Measurements from ENCODE around the gene NAALADL2.

The NAALADL2 gene

GRCh38 chr3:175009295-175009694 lies 150.2 kb downstream of the NAALADL2 start:
- 100% methylated on average over 2 of the region's 2 CpGs; no CpG with 5 or more reads in 1 of the 2 experiments for WGBS, 2 experiments

GRCh38 chr3:175015056-175015635 lies 156.0 kb downstream of the NAALADL2 start:
- no peaks in the 10 kb centered on the region for H3K9me3 ChIP-seq (ENCODE audit: control insufficient read depth, low read length)
- no peak overlapping the region for H3K27ac ChIP-seq (ENCODE audit: insufficient read depth, low read depth, low read length, poor library complexity, severe bottlenecking)
- no peaks in the 10 kb centered on the region for H3K36me3 ChIP-seq (ENCODE audit: control insufficient read depth, insufficient read depth, low read length)
- WGBS, 2 experiments = 85 to 90% methylated on average over 3 to 5 of the region's 6 CpGs
- no peaks in the 10 kb centered on the region for H3K4me1 ChIP-seq (ENCODE audit: control insufficient read depth, insufficient read depth, low read length)
- no peak overlapping the region for H3K4me3 ChIP-seq (ENCODE audit: insufficient read depth, low read depth, low read length)
- no peaks in the 10 kb centered on the region for H3K27me3 ChIP-seq (ENCODE audit: control insufficient read depth, insufficient read depth, low read length, poor library complexity, severe bottlenecking)

More at GRCh38 chr3:175009295-175009694, 150.2 kb downstream of the NAALADL2 start:
- Histone ChIP-seq H3K36me3 (ENCODE audit: control insufficient read depth, insufficient read depth, low read length) (no peaks in the 10 kb centered on the region), H3K4me1 (ENCODE audit: control insufficient read depth, insufficient read depth, low read length) (no peaks in the 10 kb centered on the region), H3K27ac (ENCODE audit: insufficient read depth, low read depth, low read length, poor library complexity, severe bottlenecking) (no peak overlapping the region), H3K4me3 (ENCODE audit: insufficient read depth, low read depth, low read length) (no peak overlapping the region), H3K27me3 (ENCODE audit: control insufficient read depth, insufficient read depth, low read length, poor library complexity, severe bottlenecking) (no peaks in the 10 kb centered on the region), H3K9me3 (ENCODE audit: control insufficient read depth, low read length) (no peaks in the 10 kb centered on the region)

DNA sequence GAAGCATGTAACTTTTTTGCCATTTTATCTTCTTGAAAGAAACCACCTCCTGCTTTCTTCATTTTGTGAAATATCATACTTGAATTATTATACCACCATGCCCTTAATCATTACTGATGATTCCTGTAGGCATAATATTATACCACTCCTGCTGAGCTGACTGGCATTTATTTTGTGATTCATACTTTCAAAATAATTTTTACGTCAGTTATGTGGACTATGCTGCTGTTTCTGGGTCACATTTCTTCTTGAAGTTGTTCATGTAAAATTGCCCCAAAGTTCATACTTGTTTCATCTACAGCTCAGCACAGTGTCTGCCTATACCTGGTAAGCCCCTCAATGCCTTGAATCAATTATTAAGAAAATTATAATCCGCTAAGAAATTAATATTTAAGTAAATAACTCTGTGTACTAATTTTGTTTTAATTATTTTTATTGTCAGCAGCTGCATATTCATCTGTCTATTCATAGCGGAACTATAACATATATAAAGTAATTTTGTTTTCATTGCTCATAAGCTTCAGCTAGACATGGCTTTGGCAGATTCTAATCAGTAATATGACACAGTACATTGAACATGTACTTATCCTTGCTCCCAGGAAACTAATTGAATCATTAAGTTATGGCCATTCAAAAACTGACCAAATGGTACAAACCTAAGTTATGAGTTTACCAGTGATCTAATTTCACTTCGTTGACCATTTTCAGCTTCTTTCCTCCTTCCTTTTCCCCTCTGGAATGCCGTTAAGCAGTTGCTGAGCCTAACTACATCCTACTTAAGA lies 160.0 kb downstream of the NAALADL2 start:
- WGBS, 2 experiments = 94 to 97% methylated on average over 3 of the region's 5 CpGs
- Histone ChIP-seq H3K4me1 (ENCODE audit: control insufficient read depth, insufficient read depth, low read length) (no peaks in the 10 kb centered on the region), H3K36me3 (ENCODE audit: control insufficient read depth, insufficient read depth, low read length) (no peaks in the 10 kb centered on the region), H3K27me3 (ENCODE audit: control insufficient read depth, insufficient read depth, low read length, poor library complexity, severe bottlenecking) (no peaks in the 10 kb centered on the region), H3K9me3 (ENCODE audit: control insufficient read depth, low read length) (no peaks in the 10 kb centered on the region), H3K27ac (ENCODE audit: insufficient read depth, low read depth, low read length, poor library complexity, severe bottlenecking) (no peak overlapping the region), H3K4me3 (ENCODE audit: insufficient read depth, low read depth, low read length) (no peak overlapping the region)

GRCh38 chr3:175020101-175020500 lies 161.0 kb downstream of the NAALADL2 start:
- H3K27me3 ChIP-seq (ENCODE audit: control insufficient read depth, insufficient read depth, low read length, poor library complexity, severe bottlenecking) = no peaks in the 10 kb centered on the region
- H3K27ac ChIP-seq (ENCODE audit: insufficient read depth, low read depth, low read length, poor library complexity, severe bottlenecking) = no peak overlapping the region
- H3K4me3 ChIP-seq (ENCODE audit: insufficient read depth, low read depth, low read length) = no peak overlapping the region
- no peaks in the 10 kb centered on the region for H3K9me3 ChIP-seq (ENCODE audit: control insufficient read depth, low read length)
- H3K4me1 ChIP-seq (ENCODE audit: control insufficient read depth, insufficient read depth, low read length) = no peaks in the 10 kb centered on the region
- 90 to 100% methylated on average over 1 of the region's 1 CpG for WGBS, 2 experiments
- no peaks in the 10 kb centered on the region for H3K36me3 ChIP-seq (ENCODE audit: control insufficient read depth, insufficient read depth, low read length)

DNA sequence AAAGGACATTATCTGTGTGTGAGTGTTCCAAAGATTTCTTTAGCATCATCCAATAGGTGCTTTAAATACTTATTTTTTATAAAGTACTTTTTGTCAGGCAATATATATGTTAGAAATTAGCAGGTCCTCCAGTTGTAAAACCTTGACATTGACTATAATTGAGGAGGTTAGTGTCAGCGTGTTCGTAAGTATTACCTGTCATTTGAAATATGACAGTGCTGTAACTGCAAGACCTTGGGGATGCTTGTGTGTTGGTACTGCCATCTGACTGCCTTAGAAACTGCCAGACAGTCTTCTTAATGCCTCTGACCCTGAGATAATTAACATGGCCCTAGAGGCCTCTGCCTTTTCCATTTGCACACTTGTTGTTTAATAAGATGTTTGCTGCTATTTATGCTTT lies 170.7 kb downstream of the NAALADL2 start:
- H3K36me3 ChIP-seq (ENCODE audit: control insufficient read depth, insufficient read depth, low read length) = no peaks in the 10 kb centered on the region
- H3K27ac ChIP-seq (ENCODE audit: insufficient read depth, low read depth, low read length, poor library complexity, severe bottlenecking) = no peak overlapping the region
- H3K9me3 ChIP-seq (ENCODE audit: control insufficient read depth, low read length) = no peaks in the 10 kb centered on the region
- no peak overlapping the region for H3K4me3 ChIP-seq (ENCODE audit: insufficient read depth, low read depth, low read length)
- no peaks in the 10 kb centered on the region for H3K27me3 ChIP-seq (ENCODE audit: control insufficient read depth, insufficient read depth, low read length, poor library complexity, severe bottlenecking)
- 97 to 99% methylated on average over 2 of the region's 2 CpGs for WGBS, 2 experiments
- H3K4me1 ChIP-seq (ENCODE audit: control insufficient read depth, insufficient read depth, low read length) = no peaks in the 10 kb centered on the region

GRCh38 chr3:175039875-175040274 lies 180.7 kb downstream of the NAALADL2 start:
- 91 to 92% methylated on average over 4 of the region's 4 CpGs for WGBS, 2 experiments

DNA sequence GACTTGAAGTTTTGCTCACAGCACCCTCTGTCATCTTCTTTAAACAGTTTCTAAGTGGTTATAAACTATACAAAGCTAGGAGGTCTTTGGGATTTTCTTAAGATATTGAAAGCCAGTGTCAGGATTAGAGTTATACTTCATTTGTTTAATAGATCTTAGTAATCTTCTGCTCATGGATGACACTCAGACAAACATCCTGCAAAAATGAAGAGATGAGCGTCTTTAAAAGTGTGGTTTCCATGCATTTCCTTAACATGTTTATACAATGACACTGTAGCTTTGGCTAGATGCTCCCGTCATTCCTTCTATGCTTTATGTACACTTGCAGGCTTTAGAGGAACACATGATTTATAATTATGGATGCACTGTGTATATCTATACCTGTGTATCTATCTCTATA lies 182.2 kb downstream of the NAALADL2 start:
- WGBS, 2 experiments = 86 to 100% methylated on average over 2 of the region's 2 CpGs
- no peak overlapping the region for H3K4me3 ChIP-seq (ENCODE audit: insufficient read depth, low read depth, low read length)
- no peaks in the 10 kb centered on the region for H3K4me1 ChIP-seq (ENCODE audit: control insufficient read depth, insufficient read depth, low read length)
- H3K36me3 ChIP-seq (ENCODE audit: control insufficient read depth, insufficient read depth, low read length) = no peaks in the 10 kb centered on the region
- no peaks in the 10 kb centered on the region for H3K9me3 ChIP-seq (ENCODE audit: control insufficient read depth, low read length)
- H3K27me3 ChIP-seq (ENCODE audit: control insufficient read depth, insufficient read depth, low read length, poor library complexity, severe bottlenecking) = no peaks in the 10 kb centered on the region
- no peak overlapping the region for H3K27ac ChIP-seq (ENCODE audit: insufficient read depth, low read depth, low read length, poor library complexity, severe bottlenecking)

More at GRCh38 chr3:175039875-175040274, 180.7 kb downstream of the NAALADL2 start:
- Histone ChIP-seq H3K4me1 (ENCODE audit: control insufficient read depth, insufficient read depth, low read length) (no peaks in the 10 kb centered on the region), H3K4me3 (ENCODE audit: insufficient read depth, low read depth, low read length) (no peak overlapping the region), H3K27ac (ENCODE audit: insufficient read depth, low read depth, low read length, poor library complexity, severe bottlenecking) (no peak overlapping the region), H3K27me3 (ENCODE audit: control insufficient read depth, insufficient read depth, low read length, poor library complexity, severe bottlenecking) (no peaks in the 10 kb centered on the region), H3K36me3 (ENCODE audit: control insufficient read depth, insufficient read depth, low read length) (no peaks in the 10 kb centered on the region), H3K9me3 (ENCODE audit: control insufficient read depth, low read length) (no peaks in the 10 kb centered on the region)

DNA sequence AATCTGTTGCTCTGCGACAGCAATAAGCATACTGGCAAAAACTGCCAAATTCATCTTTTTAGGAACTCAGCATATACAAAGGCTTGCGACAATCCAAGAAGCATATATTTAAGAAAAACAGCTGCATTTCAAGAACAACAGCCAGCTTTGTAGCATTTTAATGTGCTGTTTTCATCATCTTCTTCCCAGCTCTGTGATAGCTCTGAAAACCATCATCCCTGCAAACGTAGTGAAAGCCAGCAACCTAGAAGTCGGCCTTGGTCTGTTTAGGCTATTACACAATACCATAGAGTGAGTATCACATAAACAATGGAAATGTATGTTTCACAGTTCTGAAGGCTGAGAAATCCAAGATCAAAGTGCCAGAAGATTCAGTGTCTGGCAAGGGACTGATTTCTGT lies 187.5 kb downstream of the NAALADL2 start:
- no peak overlapping the region for H3K4me3 ChIP-seq (ENCODE audit: insufficient read depth, low read depth, low read length)
- H3K4me1 ChIP-seq (ENCODE audit: control insufficient read depth, insufficient read depth, low read length) = no peaks in the 10 kb centered on the region
- WGBS, 2 experiments = 96 to 100% methylated on average over 3 to 4 of the region's 4 CpGs
- no peaks in the 10 kb centered on the region for H3K36me3 ChIP-seq (ENCODE audit: control insufficient read depth, insufficient read depth, low read length)
- H3K27ac ChIP-seq (ENCODE audit: insufficient read depth, low read depth, low read length, poor library complexity, severe bottlenecking) = no peak overlapping the region
- no peaks in the 10 kb centered on the region for H3K27me3 ChIP-seq (ENCODE audit: control insufficient read depth, insufficient read depth, low read length, poor library complexity, severe bottlenecking)
- H3K9me3 ChIP-seq (ENCODE audit: control insufficient read depth, low read length) = no peaks in the 10 kb centered on the region

DNA sequence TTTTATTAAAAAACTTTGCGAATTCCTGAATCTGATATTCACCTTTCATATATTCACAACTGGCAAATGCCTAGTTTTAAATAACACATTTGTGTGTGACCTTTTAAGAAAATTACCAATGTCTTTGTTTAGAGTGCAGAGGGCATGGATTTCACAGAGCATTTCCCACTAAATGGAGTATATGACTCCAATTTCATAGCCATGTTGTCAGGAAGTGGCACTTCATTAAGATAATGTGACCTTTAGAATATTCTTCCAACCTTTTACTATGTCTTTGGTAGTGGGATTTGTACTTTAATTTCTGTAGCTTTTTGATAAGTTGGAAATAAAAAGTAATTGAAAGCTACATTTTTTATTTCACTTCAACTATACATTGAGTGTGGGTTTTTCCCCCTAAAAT lies 188.7 kb downstream of the NAALADL2 start:
- H3K4me3 ChIP-seq (ENCODE audit: insufficient read depth, low read depth, low read length) = no peak overlapping the region
- H3K9me3 ChIP-seq (ENCODE audit: control insufficient read depth, low read length) = no peaks in the 10 kb centered on the region
- no peaks in the 10 kb centered on the region for H3K27me3 ChIP-seq (ENCODE audit: control insufficient read depth, insufficient read depth, low read length, poor library complexity, severe bottlenecking)
- H3K27ac ChIP-seq (ENCODE audit: insufficient read depth, low read depth, low read length, poor library complexity, severe bottlenecking) = no peak overlapping the region
- 100% methylated on average over 1 of the region's 1 CpG; no CpG with 5 or more reads in 1 of the 2 experiments for WGBS, 2 experiments
- H3K36me3 ChIP-seq (ENCODE audit: control insufficient read depth, insufficient read depth, low read length) = no peaks in the 10 kb centered on the region
- H3K4me1 ChIP-seq (ENCODE audit: control insufficient read depth, insufficient read depth, low read length) = no peaks in the 10 kb centered on the region

DNA sequence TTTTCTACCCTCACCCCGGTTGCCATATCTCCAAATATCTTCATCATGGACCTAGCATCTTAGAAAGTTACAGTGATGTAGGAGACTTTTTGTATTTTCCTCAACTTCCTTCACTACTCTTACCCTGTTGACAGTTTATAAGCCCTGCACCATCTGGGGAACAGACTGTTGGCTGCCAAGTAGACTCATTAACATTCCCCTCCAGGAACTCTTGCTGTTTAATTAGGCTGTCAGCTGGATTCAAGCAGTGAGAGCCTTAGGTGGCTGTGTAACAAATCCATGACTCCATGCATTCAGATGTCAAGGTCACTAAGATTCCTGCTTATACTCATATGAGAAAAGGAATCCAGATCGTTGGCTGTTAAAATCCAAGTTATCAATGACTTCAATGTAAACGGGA lies 198.3 kb downstream of the NAALADL2 start:
- H3K9me3 ChIP-seq (ENCODE audit: control insufficient read depth, low read length) = no peaks in the 10 kb centered on the region
- no peak overlapping the region for H3K4me3 ChIP-seq (ENCODE audit: insufficient read depth, low read depth, low read length)
- WGBS, 2 experiments = 89 to 91% methylated on average over 2 to 3 of the region's 3 CpGs
- no peaks in the 10 kb centered on the region for H3K4me1 ChIP-seq (ENCODE audit: control insufficient read depth, insufficient read depth, low read length)
- no peaks in the 10 kb centered on the region for H3K27me3 ChIP-seq (ENCODE audit: control insufficient read depth, insufficient read depth, low read length, poor library complexity, severe bottlenecking)
- no peaks in the 10 kb centered on the region for H3K36me3 ChIP-seq (ENCODE audit: control insufficient read depth, insufficient read depth, low read length)
- H3K27ac ChIP-seq (ENCODE audit: insufficient read depth, low read depth, low read length, poor library complexity, severe bottlenecking) = no peak overlapping the region
